ENCODE measurements around the gene FAM50A.
"Not testable (repeated sequence)": the region's sequence is repeated elsewhere in the genome, so short reads cannot be mapped to it uniquely, and the experiment has no call there.

Gene FAM50A

DNA sequence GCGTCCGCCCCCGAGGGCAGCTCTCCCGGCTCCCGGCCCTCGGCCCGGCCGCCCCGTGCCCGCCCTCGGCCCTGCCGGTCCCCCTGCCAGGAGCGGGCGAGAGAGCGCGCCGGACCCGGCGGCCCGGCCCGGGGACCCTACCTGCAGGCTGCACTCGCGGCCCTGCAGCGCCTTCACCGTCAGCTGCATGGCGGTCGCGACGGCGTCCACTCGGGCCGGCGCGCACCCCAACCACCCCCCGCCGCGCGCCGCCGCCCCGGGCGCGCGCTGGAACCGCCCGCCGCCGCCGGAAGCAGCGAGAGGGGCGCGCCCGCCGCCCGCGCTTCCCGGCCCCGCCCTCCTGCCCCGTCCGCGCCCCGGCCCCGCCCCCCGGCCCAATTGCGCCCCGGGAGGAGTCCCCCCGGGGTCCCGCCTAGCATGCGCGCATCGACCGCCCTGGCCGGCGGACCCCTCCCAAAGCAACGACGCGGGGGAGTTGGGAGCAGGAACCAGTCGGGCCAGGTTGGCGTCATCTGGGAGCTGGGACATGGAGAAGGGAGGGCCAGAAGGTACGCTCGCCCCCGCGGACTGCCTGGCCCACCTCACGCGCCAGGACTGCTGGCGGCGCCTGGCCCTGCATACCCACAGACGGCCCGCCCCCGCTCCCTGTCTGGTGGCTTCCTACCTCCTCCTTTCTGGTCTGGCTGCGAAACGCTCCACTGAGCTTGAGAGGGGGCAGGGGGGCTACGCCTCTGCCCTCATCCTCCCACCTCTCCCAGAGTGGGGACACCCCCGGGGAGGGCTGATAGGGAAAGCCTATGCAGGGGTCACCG lies 42.7 kb downstream of the FAM50A start, which contains the start of gene UBL4A:
Gene UBL4A (minus strand): TSS at position 220 of the 812 bp plus-strand sequence. CDS start 31 bp downstream, at position 189.
- DNase-seq: peak in 1 of 2 experiments; percentile 4

DNA sequence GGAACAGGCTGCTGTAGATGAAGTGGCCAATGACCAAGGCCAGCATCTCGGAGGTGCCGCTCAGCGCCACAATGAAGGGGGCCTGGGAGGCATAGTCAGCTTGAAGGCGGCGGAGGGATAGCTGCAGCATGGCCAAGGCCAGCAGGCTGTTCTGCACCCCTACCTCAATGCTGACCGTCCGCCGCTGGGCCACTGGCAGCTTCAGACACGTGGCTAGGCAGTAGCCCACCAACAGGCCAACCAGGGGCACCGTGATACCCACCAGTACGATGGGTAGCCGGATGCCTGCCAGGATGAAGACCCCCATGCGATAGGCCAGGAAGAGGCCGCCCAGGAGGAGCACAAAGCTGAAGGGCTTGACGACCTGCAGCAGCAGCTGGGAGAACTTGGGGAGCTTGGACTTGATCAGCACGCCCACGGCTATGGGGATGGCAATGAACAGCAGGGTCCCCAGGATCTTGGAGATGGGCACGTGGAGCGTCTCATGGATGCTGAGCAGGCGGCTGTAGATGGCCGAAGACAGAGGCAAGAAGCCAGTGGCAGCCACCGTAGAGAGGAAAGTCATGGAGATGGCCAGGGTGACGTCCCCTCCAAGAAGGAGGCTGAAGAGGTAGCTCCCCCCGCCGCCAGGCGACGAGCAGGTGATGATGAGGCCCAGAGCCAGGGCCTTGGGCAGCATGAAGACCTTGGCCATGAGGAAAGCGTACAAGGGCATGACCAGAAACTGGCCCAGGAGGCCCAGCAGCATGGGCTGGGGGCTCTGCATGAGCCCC lies 43.8 kb downstream of the FAM50A start:
- no peak for DNase-seq

DNA sequence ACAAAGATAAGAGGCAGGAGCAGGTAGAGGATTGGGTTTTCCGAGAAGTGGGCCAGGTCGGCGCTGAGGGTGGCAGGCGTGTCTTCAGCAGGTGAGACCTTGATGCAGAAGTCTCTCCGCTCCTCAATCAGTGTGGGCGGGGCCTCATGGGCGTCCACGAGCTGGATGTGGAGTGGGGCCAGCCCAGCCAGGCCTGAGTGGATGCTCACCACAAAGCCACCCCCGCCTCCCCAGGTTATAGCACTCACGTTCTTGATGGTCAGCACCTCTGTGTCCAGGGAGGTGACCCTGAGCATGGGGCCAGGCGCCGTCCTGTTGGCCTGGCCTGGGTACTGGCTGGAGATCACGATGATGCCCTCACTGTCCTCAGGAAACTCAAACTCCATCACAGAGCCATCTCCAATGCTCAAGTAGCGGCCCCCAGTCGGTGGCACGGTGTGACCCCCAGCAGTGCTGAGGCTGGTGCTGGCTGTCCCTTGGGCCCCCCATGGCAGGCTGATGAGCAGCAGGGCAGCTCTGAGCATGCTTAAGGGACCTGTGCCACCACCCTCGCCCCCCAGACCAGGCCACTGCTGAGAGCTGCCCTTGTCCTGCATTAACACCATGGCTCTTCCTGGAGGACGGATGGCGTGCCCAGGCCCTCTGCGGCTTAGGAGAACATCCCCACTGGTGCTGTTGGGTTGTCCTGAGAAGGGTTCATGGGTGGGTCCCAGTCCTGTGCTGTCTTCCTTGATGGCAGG lies 44.6 kb downstream of the FAM50A start:
- DNase-seq: no peak

DNA sequence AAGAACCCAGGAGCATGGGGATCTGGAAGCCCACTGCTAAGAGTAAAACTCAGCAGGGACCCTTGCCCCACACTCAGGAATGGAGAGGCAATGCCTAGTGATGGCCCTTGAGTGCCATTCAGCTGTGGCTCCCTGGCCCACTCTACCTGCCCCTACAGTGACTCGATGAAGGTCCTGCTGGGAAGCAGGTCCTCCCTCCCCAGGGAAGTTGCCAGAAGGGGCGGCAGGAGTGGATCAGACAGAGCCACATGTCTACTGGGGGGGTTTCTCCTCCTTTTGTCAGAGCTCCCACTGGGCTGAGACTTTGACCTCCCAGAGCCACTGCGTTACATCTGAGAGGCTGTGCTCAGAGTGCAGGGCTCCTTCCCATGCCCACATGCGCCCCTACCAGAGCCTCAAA lies 45.2 kb downstream of the FAM50A start:
- no peak for DNase-seq

DNA sequence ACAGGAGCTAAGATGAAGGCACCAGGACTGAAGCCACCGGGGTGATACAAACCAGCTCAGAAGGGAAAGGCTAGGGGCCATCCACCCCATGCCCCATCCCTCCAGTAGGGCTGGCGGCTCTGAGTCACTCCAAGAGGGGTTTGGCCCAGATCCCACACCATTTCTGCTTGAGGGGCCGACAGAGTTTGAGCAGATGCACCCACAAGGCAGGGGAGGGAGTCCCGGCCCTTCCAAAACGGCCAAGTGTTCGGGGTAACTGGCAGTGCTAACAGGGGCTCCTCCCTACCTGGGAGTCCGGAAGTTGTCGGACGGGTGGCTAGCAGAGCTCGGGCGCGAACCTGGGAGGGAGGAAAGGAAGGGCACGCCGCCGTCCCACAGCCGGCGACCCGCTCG lies 46.1 kb downstream of the FAM50A start:
- DNase-seq: no peak

DNA sequence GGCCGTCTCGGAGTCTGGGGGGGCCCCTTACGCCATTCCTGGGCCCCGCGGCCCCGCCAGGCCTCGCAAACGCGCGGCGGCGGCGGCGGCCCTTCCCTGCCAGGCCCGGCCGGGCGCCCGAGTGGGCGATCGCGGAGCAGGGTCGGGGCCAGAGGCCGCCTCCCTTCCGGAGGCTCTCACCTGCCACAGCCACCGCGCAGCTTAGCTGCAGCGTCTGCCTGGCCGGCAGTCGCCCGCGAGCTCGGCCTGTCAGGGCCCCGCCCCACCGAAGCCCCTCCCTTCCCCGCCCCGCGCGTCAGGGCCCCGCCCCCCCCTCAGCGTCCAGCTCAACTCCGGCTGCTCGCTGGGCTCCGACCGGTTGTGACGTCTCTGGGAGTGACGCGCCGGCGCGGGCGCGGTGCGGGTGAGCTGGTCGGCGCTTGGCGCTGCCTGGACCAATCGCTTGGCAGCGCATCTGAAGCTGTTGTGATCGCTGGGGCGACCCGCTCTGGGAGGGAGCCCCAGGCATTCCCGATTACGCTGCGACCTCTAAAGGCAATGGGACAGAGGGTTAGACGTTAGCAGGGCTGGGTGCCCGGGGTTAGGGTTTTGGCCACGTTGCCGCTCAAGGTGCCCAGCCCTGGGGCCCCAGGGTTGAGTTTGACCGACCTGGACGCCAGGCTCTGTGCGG lies 46.6 kb downstream of the FAM50A start, which contains the start of gene SLC10A3:
Gene SLC10A3 (minus strand): TSS at position 216 of the 670 bp plus-strand sequence. CDS start 1,689 bp downstream, outside the sequence.
- DNase-seq: peak; percentile 69 to 74

DNA sequence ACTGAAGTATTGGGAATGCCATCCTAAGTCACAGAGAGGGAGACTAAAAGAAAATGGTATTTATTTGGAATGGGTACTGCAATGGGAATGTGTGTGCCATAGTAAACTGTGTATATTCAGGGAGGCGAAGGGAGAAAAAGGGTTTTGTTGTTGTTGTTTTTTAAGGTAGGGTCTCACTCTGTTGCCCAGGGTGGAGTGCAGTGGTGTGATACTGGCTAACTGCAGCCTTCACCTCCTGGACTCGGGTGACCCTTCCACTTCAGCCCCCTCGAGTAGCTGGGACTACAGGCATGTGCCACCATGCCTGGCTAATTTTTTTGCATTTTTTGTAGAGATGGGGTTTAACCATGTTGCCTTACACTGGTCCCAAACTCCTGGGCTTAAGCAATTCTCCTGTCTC lies 50.8 kb downstream of the FAM50A start:
- no peak for DNase-seq

DNA sequence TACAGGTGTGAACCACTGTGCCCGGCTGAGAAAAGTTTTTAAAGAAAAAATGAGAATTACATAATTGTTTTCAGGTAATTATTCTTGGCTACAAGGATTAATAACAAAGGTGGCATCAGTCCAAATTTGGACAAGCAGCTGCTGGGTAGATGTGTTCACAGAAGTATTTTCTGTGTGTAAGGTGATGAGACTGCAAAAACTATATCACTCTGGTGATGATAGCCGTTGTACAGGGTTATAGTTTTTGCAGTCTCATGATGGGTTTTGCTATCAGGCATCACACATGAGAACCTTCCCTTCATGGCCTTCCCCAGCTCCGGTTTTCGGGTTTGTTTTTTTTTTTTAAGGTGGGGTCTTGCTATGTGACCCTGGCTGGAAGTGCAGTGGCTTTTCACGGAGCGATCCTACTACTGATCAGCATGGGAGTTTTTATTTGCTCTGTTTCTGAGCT lies 51.6 kb downstream of the FAM50A start:
- DNase-seq: no peak

DNA sequence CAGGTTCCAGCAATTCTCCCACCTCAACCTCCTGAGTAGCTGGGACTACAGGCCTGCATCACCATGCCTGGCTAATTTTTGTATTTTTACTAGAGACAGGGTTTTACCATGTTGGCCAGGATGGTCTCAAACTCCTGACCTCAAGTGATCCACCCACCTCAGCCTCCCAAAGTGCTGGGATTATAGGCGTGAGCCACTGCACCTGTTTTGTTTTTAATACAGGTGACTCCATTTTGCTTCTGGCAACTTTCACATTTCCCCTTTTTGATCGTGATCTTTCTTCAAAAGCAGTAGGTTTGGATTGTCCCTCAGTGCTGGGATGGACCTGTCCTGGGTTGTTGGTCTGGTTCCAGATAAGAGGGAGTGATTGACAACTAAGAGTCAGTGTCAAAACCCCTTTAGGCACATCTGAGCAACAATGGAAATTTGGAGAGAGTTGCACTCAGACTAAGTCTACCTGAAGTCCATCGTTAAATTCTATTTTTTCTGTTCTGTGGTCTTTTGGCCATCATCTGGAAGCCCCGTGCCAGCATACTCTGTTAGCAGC lies 52.7 kb downstream of the FAM50A start:
- DNase-seq: not testable (repeated sequence)
